SU-DHL-6 (cell line): ENCODE data around the gene B3GNT5.

Experiments
- H2AFZ ChIP-seq: fragments of 200-600 bp; sonication (generic); 2 replicates; pipeline ENCODE4 v1.6.1; 2014; ENCODE audit warnings: low read depth, mild to moderate bottlenecking, moderate library complexity, mixed read lengths, antibody characterized with exemption, low read length; ENCODE audit not compliant: severe bottlenecking
- H3F3A ChIP-seq: fragments of 200-600 bp; shearing (Covaris generic); 2 replicates; pipeline ENCODE4 v1.6.0; 2016; ENCODE audit warnings: antibody characterized with exemption, mild to moderate bottlenecking; ENCODE audit not compliant: insufficient read depth
- H3K27ac ChIP-seq: fragments of 200-600 bp; sonication (generic); 2 replicates; pipeline ENCODE4 v1.5.1; 2016; ENCODE audit warnings: low read depth, mild to moderate bottlenecking, low read length, moderate library complexity, mixed read lengths
- H3K27me3 ChIP-seq: fragments of 200-600 bp; sonication (generic), shearing (Covaris generic); 2 replicates; pipeline ENCODE4 v1.6.0; 2014; ENCODE audit warnings: mild to moderate bottlenecking, low read length
- H3K36me3 ChIP-seq: fragments of 200-600 bp; sonication (generic); 2 replicates; pipeline ENCODE4 v1.6.1; 2014; ENCODE audit warnings: mild to moderate bottlenecking, low read length, mixed read lengths
- H3K4me2 ChIP-seq: fragments of 300-600, 200-600 bp; shearing (Covaris generic), sonication (generic); 2 replicates; pipeline ENCODE4 v1.6.0; 2014; ENCODE audit warnings: low read length, low read depth, mild to moderate bottlenecking; ENCODE audit not compliant: poor library complexity, severe bottlenecking
- H3K4me3 ChIP-seq: fragments of 200-600 bp; sonication (generic); 2 replicates; pipeline ENCODE4 v1.5.1; 2014; ENCODE audit warnings: antibody characterized with exemption, low read length, mild to moderate bottlenecking, mixed read lengths; ENCODE audit not compliant: insufficient read depth, poor library complexity, severe bottlenecking
- H3K79me2 ChIP-seq: fragments of 200-600 bp; sonication (generic); 2 replicates; pipeline ENCODE4 v1.6.1; 2014; ENCODE audit warnings: mild to moderate bottlenecking, low read length, moderate library complexity; ENCODE audit not compliant: insufficient read depth
- H3K9ac ChIP-seq: fragments of 200-600 bp; sonication (generic); 2 replicates; pipeline ENCODE4 v1.7.0; 2014; ENCODE audit warnings: mild to moderate bottlenecking, low read length
- H3K9me2 ChIP-seq: fragments of 200-600 bp; sonication (generic); replicated peaks from 2 replicates; pipeline ENCODE4 v1.6.1; 2014; ENCODE audit warnings: low read length; ENCODE audit not compliant: insufficient read depth
- H3K9me3 ChIP-seq: fragments of 200-600 bp; sonication (generic); 2 replicates; pipeline ENCODE4 v1.6.1; 2014; ENCODE audit warnings: low read length, mixed read lengths; ENCODE audit not compliant: insufficient read depth
- H4K20me1 ChIP-seq: fragments of 200-600 bp; sonication (generic); 2 replicates; pipeline ENCODE4 v1.6.1; 2014; ENCODE audit warnings: low read depth, mild to moderate bottlenecking, antibody characterized with exemption, low read length, moderate library complexity, mixed read lengths
- CTCF ChIP-seq: fragments of 200-600 bp; sonication (generic); IDR thresholded peaks from one replicate; pipeline ENCODE4 v1.5.1; 2017; ENCODE audit warnings: antibody characterized with exemption, mild to moderate bottlenecking, low read length, moderate library complexity; ENCODE audit not compliant: insufficient read depth, poor library complexity, severe bottlenecking
- EZH2phosphoT487 ChIP-seq: fragments of 200-600 bp; sonication (generic), shearing (Covaris generic); conservative IDR thresholded peaks from 2 replicates; pipeline ENCODE4 v1.6.1; 2018; ENCODE audit warnings: mild to moderate bottlenecking, antibody characterized with exemption, low read length, moderate library complexity, mixed read lengths

The B3GNT5 gene

DNA sequence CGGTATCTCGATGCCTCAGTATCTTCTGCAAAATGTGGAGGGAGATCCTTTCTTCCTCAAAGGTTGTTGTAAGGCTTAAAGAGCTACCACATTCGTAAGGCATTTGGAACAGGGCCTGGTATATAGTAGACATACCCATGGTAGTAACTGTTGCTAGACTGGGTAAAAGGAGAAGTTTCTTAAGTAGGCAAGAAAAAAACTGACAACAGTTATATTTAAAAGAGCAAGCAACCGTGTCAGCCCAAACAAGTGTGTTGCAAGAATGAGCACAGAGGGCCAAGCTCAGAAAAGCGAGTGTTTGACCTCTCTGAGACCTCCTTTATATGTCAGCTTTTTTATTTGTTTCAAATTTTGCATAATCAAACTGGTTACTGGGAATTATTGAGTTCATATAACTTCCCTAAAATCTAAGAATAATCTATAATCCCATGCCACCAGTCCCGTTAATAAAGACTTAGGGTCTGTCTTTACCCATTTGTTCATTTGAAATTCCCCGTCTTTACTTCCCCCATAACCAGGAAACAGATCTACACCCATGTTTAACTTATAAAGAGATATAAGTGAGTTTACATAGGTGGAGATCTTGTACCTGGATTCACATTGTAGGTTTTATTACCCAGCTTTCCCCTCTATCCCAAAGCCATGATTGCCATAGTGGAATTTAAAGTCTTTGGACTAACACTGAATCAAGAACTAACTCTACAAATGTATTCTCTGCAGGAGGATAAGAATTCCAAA, 7.3 kb downstream of the B3GNT5 start:
- Histone ChIP-seq H3K9ac (no peak overlapping the region), H3F3A (no peaks in the 10 kb centered on the region), H3K4me2 (no peak overlapping the region), H4K20me1 (no peaks in the 10 kb centered on the region), H3K27me3 (no peaks in the 10 kb centered on the region), H3K79me2 (no peaks in the 10 kb centered on the region), H3K27ac (no peak overlapping the region), H3K9me3 (no peaks in the 10 kb centered on the region), H3K4me3 (no peak overlapping the region), H3K36me3 (no peaks in the 10 kb centered on the region), H2AFZ (no peak overlapping the region), H3K9me2 (no peaks in the 10 kb centered on the region)
- TF ChIP-seq CTCF (no peak), EZH2phosphoT487 (no peak)

DNA sequence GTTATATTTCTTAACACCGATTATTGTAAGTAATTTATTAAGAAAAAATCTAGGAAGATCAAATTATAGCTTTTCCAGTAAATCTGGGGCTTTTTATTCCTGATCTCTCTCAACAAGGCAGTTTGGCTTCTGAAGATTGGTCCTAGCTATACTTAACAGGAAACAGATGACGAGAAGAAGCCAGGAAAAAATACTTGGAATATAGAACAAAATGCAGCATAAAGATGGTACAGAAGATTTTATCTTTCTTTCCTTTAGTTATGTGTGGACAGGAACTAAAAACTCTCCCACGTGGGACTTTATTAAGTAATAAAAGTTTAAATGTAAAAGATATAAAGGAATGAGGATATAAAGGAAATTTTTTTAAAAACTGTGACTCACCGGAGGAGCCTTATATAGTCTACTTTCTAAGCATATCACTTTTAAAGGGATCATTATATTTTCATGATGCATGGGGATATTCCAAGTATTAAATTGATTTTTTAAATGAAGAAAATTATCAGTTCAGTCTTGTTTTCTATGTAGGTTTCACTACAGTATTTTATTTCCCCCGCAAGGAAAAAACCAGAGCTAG, 8.2 kb downstream of the B3GNT5 start:
- H3F3A ChIP-seq: no peaks in the 10 kb centered on the region
- H3K27me3 ChIP-seq: no peaks in the 10 kb centered on the region
- H3K79me2 ChIP-seq: no peaks in the 10 kb centered on the region
- H3K9ac ChIP-seq: no peak overlapping the region
- H3K27ac ChIP-seq: no peak overlapping the region
- no peak overlapping the region for H2AFZ ChIP-seq
- H3K4me3 ChIP-seq: no peak overlapping the region
- no peaks in the 10 kb centered on the region for H3K36me3 ChIP-seq
- no peak overlapping the region for H3K4me2 ChIP-seq
- H3K9me3 ChIP-seq: no peaks in the 10 kb centered on the region
- TF ChIP-seq CTCF: no peak
- no peak for TF ChIP-seq EZH2phosphoT487
- no peaks in the 10 kb centered on the region for H4K20me1 ChIP-seq
- H3K9me2 ChIP-seq: no peaks in the 10 kb centered on the region

GRCh38 chr3:183262875-183263378, 9.9 kb downstream of the B3GNT5 start:
- no peaks in the 10 kb centered on the region for H3F3A ChIP-seq
- H3K27ac ChIP-seq: no peak overlapping the region
- H3K79me2 ChIP-seq: no peaks in the 10 kb centered on the region
- no peak overlapping the region for H3K4me3 ChIP-seq
- H3K9me3 ChIP-seq: no peaks in the 10 kb centered on the region
- H3K9ac ChIP-seq: no peak overlapping the region
- H3K4me2 ChIP-seq: no peak overlapping the region
- H4K20me1 ChIP-seq: no peaks in the 10 kb centered on the region
- no peak for TF ChIP-seq CTCF
- TF ChIP-seq EZH2phosphoT487: no peak
- no peaks in the 10 kb centered on the region for H3K9me2 ChIP-seq
- no peak overlapping the region for H2AFZ ChIP-seq
- H3K27me3 ChIP-seq: no peaks in the 10 kb centered on the region
- no peaks in the 10 kb centered on the region for H3K36me3 ChIP-seq
